BJ (cell line): ENCODE results near the gene CDK10. TPM values are rescaled to one million over a fixed set of nuclear protein-coding genes. Genes with fewer than 3 reads are reported as not detected.
"Not testable (repeated sequence)": the region's sequence is repeated elsewhere in the genome, so short reads cannot be mapped to it uniquely, and the experiment has no call there.

Experiments
- CTCF ChIA-PET: fragments of 350-600 bp; formaldehyde crosslinking; extraction: SDS; loops from one replicate; lab custom pipeline; 2021; ENCODE audit warnings: antibody characterized with exemption, inconsistent platforms; lab: Yijun Ruan, JAX
- POLR2A ChIA-PET: fragments of 300-600 bp; sonication (Branson Sonifier 250); formaldehyde crosslinking; extraction: SDS; loops from one replicate; lab custom pipeline; 2021; ENCODE audit warnings: antibody characterized with exemption; lab: Charles Lee
- DNase-seq: peaks from one replicate; pipeline ENCODE4 v3.0.0-alpha.2; 2011; ENCODE audit warnings: low read depth
- H3K27me3 ChIP-seq: 2 replicates; pipeline ENCODE4 v1.6.0; 2011; ENCODE audit warnings: low read length; ENCODE audit not compliant: control insufficient read depth, insufficient read depth
- H3K36me3 ChIP-seq: 2 replicates; pipeline ENCODE4 v1.5.1; 2011; ENCODE audit warnings: low read length; ENCODE audit not compliant: control insufficient read depth, insufficient read depth
- H3K4me3 ChIP-seq: 2 replicates; pipeline ENCODE4 v1.5.1; 2011; ENCODE audit warnings: low read depth, mild to moderate bottlenecking, control low read depth, low read length
- polyA plus RNA-seq: library from polyadenylated mRNA; depleted of rRNA; stranded (reverse); fragments of >200 nt; gene quantifications from 2 replicates; pipeline ENCODE4 v1.2.3, GENCODE V29; 2011
- TF ChIP-seq, protein P1 (sequence below): IDR thresholded peaks from 2 replicates; pipeline ENCODE4 v1.5.1; 2011; ENCODE audit warnings: low read depth, mild to moderate bottlenecking, control low read depth, inconsistent platforms, low read length, moderate library complexity; ENCODE audit not compliant: insufficient read depth

CDK10 gene
- polyA plus RNA-seq, 1 experiment: 56.0 TPM

GRCh38 chr16:89657442-89658220 lies 28.9 kb upstream of the CDK10 start, which contains the start of the genes CHMP1A and SPATA33:
CHMP1A (minus strand) TSS chr16:89657708; CDS start chr16:89657588, 120 bp downstream.
SPATA33 (plus strand) TSS chr16:89657836; CDS start chr16:89657912, 76 bp downstream.
- ChIA-PET CTCF (interaction anchor here (0.7 to 2.2 kb wide), 3 partner anchors 16 to 204 kb away, joined by 3 to 4 read pairs (median 3); no protein-coding TSS in a partner anchor), POLR2A (interaction anchor here (0.6 kb wide), 2 partner anchors 14 to 34 kb away, joined by 3 to 8 read pairs; no protein-coding TSS in a partner anchor)
- peak within 1 kb of the TSS; percentile 84 for H3K4me3 ChIP-seq
- TF ChIP-seq, protein P1, sequence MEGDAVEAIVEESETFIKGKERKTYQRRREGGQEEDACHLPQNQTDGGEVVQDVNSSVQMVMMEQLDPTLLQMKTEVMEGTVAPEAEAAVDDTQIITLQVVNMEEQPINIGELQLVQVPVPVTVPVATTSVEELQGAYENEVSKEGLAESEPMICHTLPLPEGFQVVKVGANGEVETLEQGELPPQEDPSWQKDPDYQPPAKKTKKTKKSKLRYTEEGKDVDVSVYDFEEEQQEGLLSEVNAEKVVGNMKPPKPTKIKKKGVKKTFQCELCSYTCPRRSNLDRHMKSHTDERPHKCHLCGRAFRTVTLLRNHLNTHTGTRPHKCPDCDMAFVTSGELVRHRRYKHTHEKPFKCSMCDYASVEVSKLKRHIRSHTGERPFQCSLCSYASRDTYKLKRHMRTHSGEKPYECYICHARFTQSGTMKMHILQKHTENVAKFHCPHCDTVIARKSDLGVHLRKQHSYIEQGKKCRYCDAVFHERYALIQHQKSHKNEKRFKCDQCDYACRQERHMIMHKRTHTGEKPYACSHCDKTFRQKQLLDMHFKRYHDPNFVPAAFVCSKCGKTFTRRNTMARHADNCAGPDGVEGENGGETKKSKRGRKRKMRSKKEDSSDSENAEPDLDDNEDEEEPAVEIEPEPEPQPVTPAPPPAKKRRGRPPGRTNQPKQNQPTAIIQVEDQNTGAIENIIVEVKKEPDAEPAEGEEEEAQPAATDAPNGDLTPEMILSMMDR: no peak
- peaks cover 6% of the 10 kb centered on the region for H3K36me3 ChIP-seq
- H3K27me3 ChIP-seq: no peaks in the 10 kb centered on the region
- peak; percentile 23 for DNase-seq

- H3K36me3 ChIP-seq: peaks cover 5% of the 10 kb centered on the region
- POLR2A ChIA-PET: no interaction called here
Measured at GRCh38 chr16:89658221-89658879, 28.1 kb upstream of the CDK10 start.

DNA sequence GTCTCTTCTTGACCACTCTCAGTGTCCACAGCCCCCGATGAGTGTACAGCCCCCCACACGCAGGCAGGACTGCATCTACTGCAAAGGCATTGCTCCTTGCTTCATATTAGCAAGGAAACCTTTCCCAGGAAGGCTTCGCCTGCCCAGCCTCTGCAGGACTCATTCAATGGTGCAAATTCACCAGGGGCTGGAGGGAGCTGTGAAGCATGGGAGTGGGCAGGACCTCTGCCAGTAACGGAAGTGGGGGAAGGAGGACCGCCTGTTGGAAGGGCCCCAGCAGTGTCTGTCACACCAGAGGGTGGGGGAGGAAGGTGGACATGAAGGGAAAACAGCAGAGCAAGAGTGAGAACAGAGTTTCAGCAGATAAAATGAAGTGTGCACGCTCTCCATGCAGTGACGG lies 26.3 kb upstream of the CDK10 start:
- TF ChIP-seq, protein P1: no peak
- ChIA-PET POLR2A (no interaction called here), CTCF (no interaction called here)
- Histone ChIP-seq H3K27me3 (no peaks in the 10 kb centered on the region), H3K4me3 (no peak overlapping the region), H3K36me3 (peaks cover 3% of the 10 kb centered on the region; the same call in 1 of the 2 replicates)
- no peak for DNase-seq

More at GRCh38 chr16:89658221-89658879, 28.1 kb upstream of the CDK10 start:
- Histone ChIP-seq H3K27me3 (no peaks in the 10 kb centered on the region), H3K4me3 (peak overlapping the region; percentile 84)
- DNase-seq: no peak
- CTCF ChIA-PET: interaction anchor here (2.2 kb wide), 1 partner anchor 203 kb away, joined by 4 read pairs; no protein-coding TSS in a partner anchor
- TF ChIP-seq, protein P1: no peak

DNA sequence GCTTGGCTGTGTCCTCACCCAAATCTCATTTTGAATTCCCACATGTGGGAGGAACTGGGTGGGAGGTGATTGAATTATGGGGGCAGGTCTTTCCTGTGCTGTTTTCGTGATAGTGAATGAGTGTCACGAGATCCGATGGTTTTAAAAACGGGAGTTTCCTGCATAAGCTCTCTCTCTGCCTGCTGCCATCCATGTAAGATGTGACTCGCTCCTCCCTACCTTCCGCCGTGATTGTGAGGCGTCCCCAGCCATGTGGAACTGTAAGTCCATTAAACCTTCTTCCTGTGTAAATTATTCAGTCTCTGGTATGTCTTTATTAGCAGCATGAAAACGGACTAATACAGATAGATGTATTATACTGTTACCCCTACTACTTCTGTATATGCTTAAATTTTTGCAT lies 25.3 kb upstream of the CDK10 start:
- no peaks in the 10 kb centered on the region for H3K27me3 ChIP-seq
- POLR2A ChIA-PET: no interaction called here
- CTCF ChIA-PET: no interaction called here

DNA sequence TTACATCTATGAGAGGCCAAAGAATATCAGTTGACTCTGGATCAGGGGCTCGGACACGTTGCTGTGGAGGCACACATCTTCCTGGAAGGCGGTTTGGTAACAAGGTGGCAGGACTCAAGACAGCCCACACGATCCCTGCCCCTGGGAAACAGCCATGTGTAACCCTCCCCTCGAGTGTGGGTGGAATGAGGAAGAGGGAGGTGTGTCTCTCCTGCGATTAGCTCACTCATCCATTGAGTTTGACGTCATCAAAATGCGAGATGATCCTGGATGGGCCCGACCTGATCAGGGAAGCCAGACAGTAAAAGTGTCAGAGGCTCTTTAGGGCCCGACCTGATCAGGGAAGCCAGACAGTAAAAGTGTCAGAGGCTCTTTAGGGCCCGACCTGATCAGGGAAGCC lies 22.3 kb upstream of the CDK10 start:
- DNase-seq, H3K27me3 ChIP-seq, POLR2A ChIA-PET, H3K4me3 ChIP-seq, CTCF ChIA-PET, H3K36me3 ChIP-seq: not testable (repeated sequence)

More for the DNA sequence above, 25.3 kb upstream of the CDK10 start:
- TF ChIP-seq, protein P1: no peak
- no peak for DNase-seq
- H3K4me3 ChIP-seq: no peak overlapping the region
- peaks cover 3% of the 10 kb centered on the region; the same call in 1 of the 2 replicates for H3K36me3 ChIP-seq
